GM19438 (cell line): ENCODE data around the gene SLC35F2.
"Not testable (repeated sequence)": the region's sequence is repeated elsewhere in the genome, so short reads cannot be mapped to it uniquely, and the experiment has no call there.

Source experiments
- ATAC-seq: cut with Tn5 transposase; IDR thresholded peaks from one replicate; pipeline ENCODE4 v1.9.1; 2021; ENCODE audit warnings: low read depth; ENCODE audit not compliant: unreplicated experiment

The SLC35F2 gene

GRCh38 chr11:107844041-107844440 lies 14.5 kb downstream of the SLC35F2 start:
- ATAC-seq: no peak

GRCh38 chr11:107842412-107843100 lies 16.0 kb downstream of the SLC35F2 start:
- ATAC-seq: no peak

GRCh38 chr11:107840129-107840484 lies 18.5 kb downstream of the SLC35F2 start:
- peak; percentile 32 for ATAC-seq

GRCh38 chr11:107836851-107837250 lies 21.7 kb downstream of the SLC35F2 start:
- ATAC-seq: no peak

- ATAC-seq: no peak
Measured at GRCh38 chr11:107834995-107835394, 23.6 kb downstream of the SLC35F2 start.

- not testable (repeated sequence) for ATAC-seq
Measured at GRCh38 chr11:107833926-107834325, 24.7 kb downstream of the SLC35F2 start.

- ATAC-seq: no peak
Measured at GRCh38 chr11:107830915-107831540, 27.6 kb downstream of the SLC35F2 start.

- no peak for ATAC-seq
Measured at GRCh38 chr11:107827041-107827440, 31.5 kb downstream of the SLC35F2 start.

- no peak for ATAC-seq
Measured at GRCh38 chr11:107825875-107826274, 32.7 kb downstream of the SLC35F2 start.

GRCh38 chr11:107824668-107825369 lies 33.8 kb downstream of the SLC35F2 start:
- ATAC-seq: no peak

GRCh38 chr11:107821199-107821927 lies 37.2 kb downstream of the SLC35F2 start:
- ATAC-seq: no peak

- no peak for ATAC-seq
Measured at GRCh38 chr11:107819361-107820014, 39.1 kb downstream of the SLC35F2 start.

GRCh38 chr11:107818491-107818890 lies 40.1 kb downstream of the SLC35F2 start:
- no peak for ATAC-seq

GRCh38 chr11:107816028-107816427 lies 42.6 kb downstream of the SLC35F2 start:
- no peak for ATAC-seq

GRCh38 chr11:107810875-107811274 lies 47.7 kb downstream of the SLC35F2 start:
- ATAC-seq: no peak

- ATAC-seq: no peak
Measured at GRCh38 chr11:107808521-107808920, 50.1 kb downstream of the SLC35F2 start.

GRCh38 chr11:107804971-107805370 lies 53.6 kb downstream of the SLC35F2 start:
- ATAC-seq: no peak

GRCh38 chr11:107804211-107804610 lies 54.4 kb downstream of the SLC35F2 start:
- no peak for ATAC-seq

GRCh38 chr11:107801641-107802040 lies 56.9 kb downstream of the SLC35F2 start:
- no peak for ATAC-seq

- peak; percentile 90 for ATAC-seq
Measured at GRCh38 chr11:107799218-107799859, 59.2 kb downstream of the SLC35F2 start.
